Tibial nerve (tissue), 4 donors: ENCODE data around the gene GPR101. TPM values are rescaled to one million over a fixed set of nuclear protein-coding genes. Genes with fewer than 3 reads are reported as not detected.

Experiments
- DNase-seq, 2 donors: peaks; one replicate each; pipeline ENCODE4 v3.0.0-alpha.2; 2019; ENCODE audit warnings: low spot score in 2 of 2
- H3K27ac ChIP-seq, 4 donors: fragments of 200-600 bp; sonication (generic) in 3 of 4; one replicate each; pipeline ENCODE4 v1.5.1; 2017 to 2019; ENCODE audit warnings: mild to moderate bottlenecking in 1 of 4
- H3K27me3 ChIP-seq, 2 donors: fragments of 200-600 bp; sonication (generic) in 1 of 2; one replicate each; pipeline versions ENCODE4 v1.5.1 to v1.6.0; 2017 to 2019
- H3K36me3 ChIP-seq, 3 donors: fragments of 200-600 bp; sonication (generic); one replicate each; pipeline ENCODE4 v1.5.1; 2018 to 2019
- H3K4me1 ChIP-seq, 4 donors: fragments of 200-600 bp; sonication (generic) in 3 of 4; one replicate each; pipeline ENCODE4 v1.5.1; 2017 to 2019
- H3K4me3 ChIP-seq, 4 donors: fragments of 200-600 bp; sonication (generic) in 3 of 4; one replicate each; pipeline ENCODE4 v1.5.1; 2017 to 2019; ENCODE audit warnings: mild to moderate bottlenecking in 1 of 4, moderate library complexity in 1 of 4
- H3K9me3 ChIP-seq, 4 donors: fragments of 200-600 bp; sonication (generic) in 3 of 4; one replicate each; pipeline ENCODE4 v1.5.1; 2017 to 2019
- CTCF ChIP-seq, 5 experiments: fragments of 200-600 bp in 3 of 5; fragments of 450-650 bp in 2 of 5; sonication (generic) in 3 of 5; IDR thresholded peaks; one replicate each; pipeline ENCODE4 v1.5.1; 2016 to 2019; ENCODE audit warnings: antibody characterized with exemption in 5 of 5, mild to moderate bottlenecking in 3 of 5, moderate library complexity in 2 of 5
- EP300 ChIP-seq, 2 donors: sonication (generic); formaldehyde crosslinking; IDR thresholded peaks; one replicate each; pipeline ENCODE4 v1.6.1; 2017; ENCODE audit warnings: antibody characterized with exemption in 2 of 2, mild to moderate bottlenecking in 1 of 2
- POLR2A ChIP-seq, 2 donors: fragments of 450-650 bp; IDR thresholded peaks; one replicate each; pipeline ENCODE4 v1.6.1; 2017; ENCODE audit warnings: antibody characterized with exemption in 2 of 2, mild to moderate bottlenecking in 2 of 2, moderate library complexity in 2 of 2
- WGBS, 2 donors: methylation state at CpG; one replicate each; pipeline ENCODE4 v1.1.5; 2018; 5-methylcytosine and 5-hydroxymethylcytosine counted together
- total RNA-seq, 4 donors: library from RNA; depleted of rRNA; stranded (reverse); fragments of >200 nt; gene quantifications; one replicate each; pipeline ENCODE4 v1.1.0, GENCODE V29; 2016

Gene GPR101
- not detected for total RNA-seq

- Histone ChIP-seq H3K27ac (no peak within 1 kb of the TSS), H3K4me3 (peak within 1 kb of the TSS in 1 of 4 donors; percentile 27), H3K36me3 (no peaks in the 10 kb centered on the region), H3K4me1 (peaks cover 0 to 30% (median 2%) of the 10 kb centered on the region in 4 donors), H3K27me3 (peaks cover 0 to 78% of the 10 kb centered on the region in 2 donors), H3K9me3 (no peaks in the 10 kb centered on the region)
- TF ChIP-seq CTCF (IDR thresholded peaks at IDR 0.05) (no peak), EP300 (IDR thresholded peaks at IDR 0.05) (no peak), POLR2A (IDR thresholded peaks at IDR 0.05) (no peak)
- no peak for DNase-seq
- 3 to 43% methylated on average over 6 to 27 of the region's 68 CpGs for WGBS, 2 donors
Measured at GRCh38 chrX:137033774-137034507, at the start of gene GPR101. TSS of gene GPR101 (minus strand) at chrX:137033995. CDS start at chrX:137031674, 2,321 bp downstream.

GRCh38 chrX:137081239-137081638 lies 47.4 kb upstream of the GPR101 start:
- Histone ChIP-seq H3K4me1 (no peaks in the 10 kb centered on the region), H3K27me3 (no peaks in the 10 kb centered on the region), H3K27ac (no peak overlapping the region), H3K9me3 (no peaks in the 10 kb centered on the region), H3K36me3 (no peaks in the 10 kb centered on the region), H3K4me3 (no peak overlapping the region)
- WGBS, 2 donors = 79 to 83% methylated on average over 2 of the region's 2 CpGs
- no peak for DNase-seq
- no peak for TF ChIP-seq CTCF (IDR thresholded peaks at IDR 0.05)
- TF ChIP-seq POLR2A (IDR thresholded peaks at IDR 0.05) = no peak
- TF ChIP-seq EP300 (IDR thresholded peaks at IDR 0.05) = no peak

- Histone ChIP-seq H3K9me3 (no peaks in the 10 kb centered on the region), H3K36me3 (no peaks in the 10 kb centered on the region), H3K27ac (no peak overlapping the region), H3K4me1 (no peaks in the 10 kb centered on the region), H3K4me3 (no peak overlapping the region), H3K27me3 (no peaks in the 10 kb centered on the region)
- 32 to 86% methylated on average over 1 of the region's 1 CpG for WGBS, 2 donors
- TF ChIP-seq POLR2A (IDR thresholded peaks at IDR 0.05) (no peak), CTCF (IDR thresholded peaks at IDR 0.05) (no peak), EP300 (IDR thresholded peaks at IDR 0.05) (no peak)
- no peak for DNase-seq
Measured at GRCh38 chrX:137072396-137072795, 38.6 kb upstream of the GPR101 start.

GRCh38 chrX:137071596-137071995 lies 37.8 kb upstream of the GPR101 start:
- WGBS, 2 donors = 39 to 50% methylated on average over 2 of the region's 2 CpGs
- H3K4me1 ChIP-seq = no peaks in the 10 kb centered on the region
- H3K27me3 ChIP-seq = no peaks in the 10 kb centered on the region
- TF ChIP-seq EP300 (IDR thresholded peaks at IDR 0.05) (no peak), CTCF (IDR thresholded peaks at IDR 0.05) (no peak), POLR2A (IDR thresholded peaks at IDR 0.05) (no peak)
- H3K4me3 ChIP-seq = no peak overlapping the region
- no peak for DNase-seq
- H3K9me3 ChIP-seq = no peaks in the 10 kb centered on the region
- no peak overlapping the region for H3K27ac ChIP-seq
- H3K36me3 ChIP-seq = no peaks in the 10 kb centered on the region

GRCh38 chrX:137067147-137067546 lies 33.4 kb upstream of the GPR101 start:
- H3K4me3 ChIP-seq = no peak overlapping the region
- no peak for DNase-seq
- no peaks in the 10 kb centered on the region for H3K27me3 ChIP-seq
- TF ChIP-seq CTCF (IDR thresholded peaks at IDR 0.05) = no peak
- TF ChIP-seq EP300 (IDR thresholded peaks at IDR 0.05) = no peak
- TF ChIP-seq POLR2A (IDR thresholded peaks at IDR 0.05) = no peak
- H3K27ac ChIP-seq = no peak overlapping the region
- WGBS, 2 donors = 60 to 64% methylated on average over 1 to 2 of the region's 2 CpGs
- H3K4me1 ChIP-seq = no peaks in the 10 kb centered on the region
- no peaks in the 10 kb centered on the region for H3K36me3 ChIP-seq
- H3K9me3 ChIP-seq = no peaks in the 10 kb centered on the region
